B cell (primary cell): Measurements from ENCODE around the gene TJP2.

Source experiments
- EZH2 ChIP-seq: IDR thresholded peaks from 2 replicates; pipeline ENCODE4 v1.6.1; 2012; ENCODE audit warnings: borderline replicate concordance, low read depth, mild to moderate bottlenecking, moderate library complexity, low read length; ENCODE audit not compliant: insufficient read depth, poor library complexity, severe bottlenecking
- TF ChIP-seq, protein P1 (sequence below): fragments of 200-600 bp; IDR thresholded peaks from one replicate; pipeline ENCODE4 v1.8.0; 2022; ENCODE audit warnings: antibody characterized with exemption, mild to moderate bottlenecking

DNA sequence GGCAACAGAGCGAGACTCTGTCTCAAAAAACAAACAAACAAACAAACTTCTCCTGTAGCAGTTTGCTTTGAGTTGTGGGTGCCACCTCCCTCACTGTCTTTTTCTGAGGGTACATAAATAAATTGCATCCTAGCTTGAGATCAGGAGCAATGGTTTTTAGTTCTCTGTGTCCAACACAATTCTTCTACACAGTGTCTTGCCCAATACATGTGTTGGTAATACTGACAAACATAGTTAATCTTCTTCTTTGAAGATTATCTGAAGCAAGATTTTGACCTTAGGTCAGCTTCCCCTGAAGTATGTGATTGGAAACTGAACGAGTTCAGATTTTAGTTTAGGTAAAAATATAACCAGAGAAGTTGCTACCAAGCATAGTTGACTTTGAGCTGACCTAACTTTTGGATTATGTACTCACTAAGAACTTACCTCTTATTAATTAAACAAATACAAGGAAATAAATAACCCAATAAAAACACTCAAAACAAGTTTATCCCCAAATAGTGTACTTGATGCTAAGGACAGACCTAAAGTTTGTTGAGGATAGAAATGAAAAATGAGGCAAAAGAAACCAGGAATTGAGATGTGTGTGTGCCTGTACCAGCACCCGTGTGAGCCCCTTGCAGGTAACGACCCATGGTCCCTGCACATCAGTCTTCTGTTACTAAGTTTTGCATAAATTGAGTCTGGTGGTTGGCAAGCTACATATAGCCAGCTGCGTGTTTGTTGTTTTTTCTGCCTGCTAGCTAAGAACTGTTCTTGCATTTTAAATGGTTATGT lies 16.2 kb downstream of the TJP2 start:
- TF ChIP-seq, protein P1, sequence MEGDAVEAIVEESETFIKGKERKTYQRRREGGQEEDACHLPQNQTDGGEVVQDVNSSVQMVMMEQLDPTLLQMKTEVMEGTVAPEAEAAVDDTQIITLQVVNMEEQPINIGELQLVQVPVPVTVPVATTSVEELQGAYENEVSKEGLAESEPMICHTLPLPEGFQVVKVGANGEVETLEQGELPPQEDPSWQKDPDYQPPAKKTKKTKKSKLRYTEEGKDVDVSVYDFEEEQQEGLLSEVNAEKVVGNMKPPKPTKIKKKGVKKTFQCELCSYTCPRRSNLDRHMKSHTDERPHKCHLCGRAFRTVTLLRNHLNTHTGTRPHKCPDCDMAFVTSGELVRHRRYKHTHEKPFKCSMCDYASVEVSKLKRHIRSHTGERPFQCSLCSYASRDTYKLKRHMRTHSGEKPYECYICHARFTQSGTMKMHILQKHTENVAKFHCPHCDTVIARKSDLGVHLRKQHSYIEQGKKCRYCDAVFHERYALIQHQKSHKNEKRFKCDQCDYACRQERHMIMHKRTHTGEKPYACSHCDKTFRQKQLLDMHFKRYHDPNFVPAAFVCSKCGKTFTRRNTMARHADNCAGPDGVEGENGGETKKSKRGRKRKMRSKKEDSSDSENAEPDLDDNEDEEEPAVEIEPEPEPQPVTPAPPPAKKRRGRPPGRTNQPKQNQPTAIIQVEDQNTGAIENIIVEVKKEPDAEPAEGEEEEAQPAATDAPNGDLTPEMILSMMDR, result no peak
- no peak for TF ChIP-seq EZH2
